SK-N-MC (cell line): ENCODE data around the gene GCLM.
A peak's percentile ranks its signal among the peaks of the same experiment; 100 is the strongest.
"Not testable (repeated sequence)": the region's sequence is repeated elsewhere in the genome, so short reads cannot be mapped to it uniquely, and the experiment has no call there.

Experiments
- DNase-seq: peaks from one replicate; pipeline ENCODE4 v3.0.0-alpha.2; 2011; ENCODE audit warnings: low read depth, low spot score
- H3K27ac ChIP-seq: fragments of 200-600 bp; sonication (generic); 2 replicates; pipeline ENCODE4 v1.5.1; 2016; ENCODE audit warnings: mixed run types
- H3K36me3 ChIP-seq: fragments of 200-600 bp; sonication (generic); 2 replicates; pipeline ENCODE4 v1.6.1; 2017; ENCODE audit warnings: antibody characterized with exemption, low read length, mixed read lengths; ENCODE audit not compliant: insufficient read depth
- H3K4me3 ChIP-seq: fragments of 200-600 bp; sonication (generic); 2 replicates; pipeline ENCODE4 v1.5.1; 2016
- H3K9ac ChIP-seq: fragments of 200-600 bp; sonication (generic); 2 replicates; pipeline ENCODE4 v1.8.0; 2017; ENCODE audit warnings: mixed run types, mixed read lengths; ENCODE audit not compliant: insufficient read length
- H3K9me3 ChIP-seq: fragments of 200-600 bp; sonication (generic); 2 replicates; pipeline ENCODE4 v1.6.1; 2017; ENCODE audit warnings: low read depth, mild to moderate bottlenecking, antibody characterized with exemption, low read length, moderate library complexity, mixed read lengths
- EZH2 ChIP-seq: fragments of 200-600 bp; sonication (generic); IDR thresholded peaks from one replicate; pipeline ENCODE4 v1.6.1; 2017; ENCODE audit warnings: antibody characterized with exemption
- FOXP2 ChIP-seq: optimal IDR thresholded peaks from 2 replicates; pipeline ENCODE3; 2011; ENCODE audit warnings: mild to moderate bottlenecking, moderate library complexity; ENCODE audit not compliant: insufficient read depth; ENCODE audit errors: extremely low read length, control extremely low read depth
- POLR2AphosphoS5 ChIP-seq: IDR thresholded peaks from 2 replicates; pipeline ENCODE4 v1.6.1; 2012; ENCODE audit warnings: mild to moderate bottlenecking, low read depth, low read length, borderline replicate concordance

The GCLM gene

GRCh38 chr1:93877529-93877928, 31.7 kb downstream of the GCLM start:
- peak overlapping the region; percentile 94 for H3K4me3 ChIP-seq
- peaks cover 52% of the 10 kb centered on the region for H3K36me3 ChIP-seq
- TF ChIP-seq POLR2AphosphoS5 (no peak), FOXP2 (no peak), EZH2 (no peak)
- no peak overlapping the region for H3K27ac ChIP-seq
- peak overlapping the region; percentile 96 for H3K9ac ChIP-seq
- no peaks in the 10 kb centered on the region for H3K9me3 ChIP-seq
- DNase-seq = no peak

GRCh38 chr1:93876244-93876643, 33.0 kb downstream of the GCLM start:
- TF ChIP-seq FOXP2 (no peak), EZH2 (no peak), POLR2AphosphoS5 (no peak)
- no peak overlapping the region for H3K27ac ChIP-seq
- H3K9me3 ChIP-seq = no peaks in the 10 kb centered on the region
- 0 out of 2 replicates have a peak overlapping the region, but pooled peaks have one; percentile 14 for H3K4me3 ChIP-seq
- DNase-seq = no peak
- peaks cover 65% of the 10 kb centered on the region for H3K36me3 ChIP-seq
- peak overlapping the region; percentile 3 for H3K9ac ChIP-seq

- Histone ChIP-seq H3K9me3 (no peaks in the 10 kb centered on the region), H3K4me3 (no peak overlapping the region), H3K27ac (no peak overlapping the region), H3K9ac (no peak overlapping the region), H3K36me3 (peaks cover 85% of the 10 kb centered on the region)
- DNase-seq = no peak
- TF ChIP-seq POLR2AphosphoS5 (no peak), EZH2 (no peak), FOXP2 (no peak)
Measured at GRCh38 chr1:93874025-93874651, 35.1 kb downstream of the GCLM start.

- H3K36me3 ChIP-seq = peaks cover 75% of the 10 kb centered on the region
- DNase-seq = no peak
- TF ChIP-seq EZH2 (no peak), POLR2AphosphoS5 (no peak), FOXP2 (no peak)
- H3K9ac ChIP-seq = no peak overlapping the region
- H3K4me3 ChIP-seq = no peak overlapping the region
- no peaks in the 10 kb centered on the region for H3K9me3 ChIP-seq
- no peak overlapping the region for H3K27ac ChIP-seq
Measured at GRCh38 chr1:93871366-93871765, 37.9 kb downstream of the GCLM start.

GRCh38 chr1:93869653-93870052, 39.6 kb downstream of the GCLM start:
- TF ChIP-seq POLR2AphosphoS5 (no peak), FOXP2 (no peak), EZH2 (no peak)

GRCh38 chr1:93868492-93868891, 40.7 kb downstream of the GCLM start:
- DNase-seq, H3K4me3 ChIP-seq, H3K9ac ChIP-seq, H3K27ac ChIP-seq, H3K9me3 ChIP-seq: not testable (repeated sequence)
- H3K36me3 ChIP-seq = peaks cover 47% of the 10 kb centered on the region

More at GRCh38 chr1:93869653-93870052, 39.6 kb downstream of the GCLM start:
- H3K27ac ChIP-seq = no peak overlapping the region
- peaks cover 59% of the 10 kb centered on the region for H3K36me3 ChIP-seq
- H3K4me3 ChIP-seq = no peak overlapping the region
- no peak overlapping the region for H3K9ac ChIP-seq
- no peaks in the 10 kb centered on the region for H3K9me3 ChIP-seq
- DNase-seq = no peak

- Histone ChIP-seq H3K9me3 (no peaks in the 10 kb centered on the region), H3K36me3 (peaks cover 16% of the 10 kb centered on the region), H3K9ac (no peak overlapping the region), H3K27ac (no peak overlapping the region), H3K4me3 (no peak overlapping the region)
- DNase-seq = no peak
- TF ChIP-seq POLR2AphosphoS5 = no peak
- no peak for TF ChIP-seq FOXP2
- TF ChIP-seq EZH2 = no peak
Measured at GRCh38 chr1:93865253-93865652, 44.0 kb downstream of the GCLM start.

GRCh38 chr1:93864175-93864574, 45.1 kb downstream of the GCLM start:
- no peak for TF ChIP-seq POLR2AphosphoS5
- no peak for TF ChIP-seq FOXP2
- TF ChIP-seq EZH2 = no peak
- H3K9me3 ChIP-seq = no peaks in the 10 kb centered on the region
- no peak overlapping the region for H3K9ac ChIP-seq
- no peak for DNase-seq
- peaks cover 5% of the 10 kb centered on the region for H3K36me3 ChIP-seq
- no peak overlapping the region for H3K4me3 ChIP-seq
- H3K27ac ChIP-seq = no peak overlapping the region

GRCh38 chr1:93857653-93858052, 51.6 kb downstream of the GCLM start:
- H3K36me3 ChIP-seq, DNase-seq, H3K27ac ChIP-seq, H3K9me3 ChIP-seq, H3K4me3 ChIP-seq, H3K9ac ChIP-seq: not testable (repeated sequence)

- H3K4me3 ChIP-seq, H3K9me3 ChIP-seq, H3K27ac ChIP-seq, DNase-seq, H3K9ac ChIP-seq, H3K36me3 ChIP-seq: not testable (repeated sequence)
Measured at GRCh38 chr1:93855983-93856382, 53.2 kb downstream of the GCLM start.
